GM23338 (cell line): ENCODE results near the gene ALPG. TPM values are rescaled to one million over a fixed set of nuclear protein-coding genes. Genes with fewer than 3 reads are reported as not detected.

Source experiments
- ATAC-seq: fragments of 200-7000 bp; cut with Tn5 transposase; 3 replicates; pipeline ENCODE4 v1.9.1; 2020
- DNase-seq: peaks from one replicate; pipeline ENCODE4 v3.0.0-alpha.2; 2015; ENCODE audit warnings: low spot score
- H2AFZ ChIP-seq: fragments of 200-600 bp; sonication (generic); 2 replicates; pipeline ENCODE4 v1.8.0; 2016; ENCODE audit warnings: antibody characterized with exemption, mild to moderate bottlenecking, moderate library complexity
- H3F3A ChIP-seq: fragments of 200-600 bp; sonication (generic); replicated peaks from 2 replicates; pipeline ENCODE4 v1.8.0; 2017; ENCODE audit warnings: antibody characterized with exemption, mixed run types, low read depth
- H3K27ac ChIP-seq: fragments of 200-600 bp; sonication (generic); 2 replicates; pipeline ENCODE4 v1.6.1; 2016; ENCODE audit warnings: low read depth
- H3K27me3 ChIP-seq: fragments of 200-600 bp; sonication (generic); 2 replicates; pipeline ENCODE4 v1.8.0; 2016; ENCODE audit warnings: mild to moderate bottlenecking, mixed run types, moderate library complexity; ENCODE audit not compliant: insufficient read depth
- H3K36me3 ChIP-seq: fragments of 200-600 bp; sonication (generic); 2 replicates; pipeline ENCODE4 v1.8.0; 2016; ENCODE audit warnings: mild to moderate bottlenecking; ENCODE audit not compliant: insufficient read depth
- H3K4me1 ChIP-seq: fragments of 200-600 bp; sonication (generic); 2 replicates; pipeline ENCODE4 v1.8.0; 2016; ENCODE audit warnings: mild to moderate bottlenecking, moderate library complexity; ENCODE audit not compliant: insufficient read depth
- H3K4me2 ChIP-seq: fragments of 200-600 bp; sonication (generic); 2 replicates; pipeline ENCODE4 v1.7.1; 2017; ENCODE audit warnings: mixed run types
- H3K4me3 ChIP-seq: fragments of 200-600 bp; sonication (generic); 2 replicates; pipeline ENCODE4 v1.6.1; 2016; ENCODE audit warnings: mixed run types
- H3K79me2 ChIP-seq: fragments of 200-600 bp; sonication (generic); replicated peaks from 2 replicates; pipeline ENCODE4 v1.8.0; 2017; ENCODE audit warnings: mild to moderate bottlenecking; ENCODE audit not compliant: insufficient read depth
- H3K9me2 ChIP-seq: fragments of 200-600 bp; sonication (generic); 2 replicates; pipeline ENCODE4 v1.8.0; 2017; ENCODE audit not compliant: insufficient read depth
- H4K20me1 ChIP-seq: fragments of 200-600 bp; sonication (generic); replicated peaks from 2 replicates; pipeline ENCODE4 v1.8.0; 2017; ENCODE audit warnings: mild to moderate bottlenecking; ENCODE audit not compliant: insufficient read depth
- H3K27ac Mint-ChIP-seq: 2 replicates; pipeline ENCODE4 v1.8.0; 2020; ENCODE audit warnings: inconsistent platforms, mild to moderate bottlenecking, moderate library complexity, mixed read lengths
- H3K27me3 Mint-ChIP-seq: 3 replicates; pipeline ENCODE4 v1.8.0; 2022; ENCODE audit warnings: low read depth, mild to moderate bottlenecking, moderate library complexity, mixed read lengths, inconsistent platforms; ENCODE audit not compliant: insufficient read depth, poor library complexity
- H3K36me3 Mint-ChIP-seq: 3 replicates; pipeline ENCODE4 v1.8.0; 2021; ENCODE audit warnings: low read depth, mild to moderate bottlenecking, inconsistent platforms, moderate library complexity, mixed read lengths
- H3K4me1 Mint-ChIP-seq: 3 replicates; pipeline ENCODE4 v1.8.0; 2020; ENCODE audit warnings: mild to moderate bottlenecking, inconsistent platforms, mixed read lengths
- H3K4me3 Mint-ChIP-seq: 3 replicates; pipeline ENCODE4 v1.8.0; 2021; ENCODE audit warnings: moderate library complexity, mild to moderate bottlenecking, inconsistent platforms, mixed read lengths
- H3K9me3 Mint-ChIP-seq: 3 replicates; pipeline ENCODE4 v1.8.0; 2020; ENCODE audit warnings: moderate library complexity, mild to moderate bottlenecking, inconsistent platforms, mixed read lengths
- ETS1 ChIP-seq: IDR thresholded peaks from 2 replicates; pipeline ENCODE4 v1.6.1; 2016; ENCODE audit warnings: antibody characterized with exemption
- EZH2 ChIP-seq: fragments of 200-600 bp; sonication (generic); IDR thresholded peaks from one replicate; pipeline ENCODE4 v1.8.0; 2017; ENCODE audit warnings: antibody characterized with exemption, mild to moderate bottlenecking, low read depth; ENCODE audit not compliant: unreplicated experiment
- EZH2phosphoT487 ChIP-seq: fragments of 200-600 bp; sonication (generic); IDR thresholded peaks from one replicate; pipeline ENCODE4 v1.8.1; 2018; ENCODE audit warnings: antibody characterized with exemption; ENCODE audit not compliant: unreplicated experiment
- JUNB ChIP-seq: IDR thresholded peaks from one replicate; pipeline ENCODE4 v1.6.1; 2016; ENCODE audit warnings: antibody characterized with exemption; ENCODE audit not compliant: unreplicated experiment
- NANOG ChIP-seq: IDR thresholded peaks from 2 replicates; pipeline ENCODE4 v1.6.1; 2016; ENCODE audit warnings: antibody characterized with exemption, borderline replicate concordance
- POLR2AphosphoS5 ChIP-seq: IDR thresholded peaks from 2 replicates; pipeline ENCODE4 v1.6.1; 2016; ENCODE audit warnings: antibody characterized with exemption, low read depth
- STAT1 ChIP-seq: IDR thresholded peaks from one replicate; pipeline ENCODE4 v1.6.1; 2016; ENCODE audit warnings: antibody characterized with exemption; ENCODE audit not compliant: unreplicated experiment
- ZNF114 ChIP-seq: fragments of 250-450 bp; sonication (Bioruptor Pico); IDR thresholded peaks from 2 replicates; pipeline ENCODE4 v1.5.0; 2020; ENCODE audit warnings: mild to moderate bottlenecking, moderate library complexity
- ZNF331 ChIP-seq: fragments of 250-450 bp; sonication (Bioruptor Pico); IDR thresholded peaks from 2 replicates; pipeline ENCODE4 v1.5.0; 2020; ENCODE audit warnings: low read depth, mild to moderate bottlenecking, moderate library complexity
- polyA plus RNA-seq: library from polyadenylated mRNA; unstranded; fragments of >200 nt; fragmentation: Nextera tagmentation; extraction: Ambion mirVana; gene quantifications from 2 replicates; pipeline ENCODE4 v1.2.1, GENCODE V29; 2016
- total RNA-seq: library from RNA; depleted of rRNA; stranded (reverse); fragments of >200 nt; shearing (Covaris generic); gene quantifications from 2 replicates; pipeline ENCODE4 v1.2.3, GENCODE V29; 2014
- TF ChIP-seq, protein P1 (sequence below): IDR thresholded peaks from one replicate; pipeline ENCODE4 v1.6.1; 2018; ENCODE audit warnings: antibody characterized with exemption; ENCODE audit not compliant: unreplicated experiment

ALPG gene
- total and polyA plus RNA-seq, 2 experiments from 2014 or later, result 0.89 to 2.5 TPM

DNA sequence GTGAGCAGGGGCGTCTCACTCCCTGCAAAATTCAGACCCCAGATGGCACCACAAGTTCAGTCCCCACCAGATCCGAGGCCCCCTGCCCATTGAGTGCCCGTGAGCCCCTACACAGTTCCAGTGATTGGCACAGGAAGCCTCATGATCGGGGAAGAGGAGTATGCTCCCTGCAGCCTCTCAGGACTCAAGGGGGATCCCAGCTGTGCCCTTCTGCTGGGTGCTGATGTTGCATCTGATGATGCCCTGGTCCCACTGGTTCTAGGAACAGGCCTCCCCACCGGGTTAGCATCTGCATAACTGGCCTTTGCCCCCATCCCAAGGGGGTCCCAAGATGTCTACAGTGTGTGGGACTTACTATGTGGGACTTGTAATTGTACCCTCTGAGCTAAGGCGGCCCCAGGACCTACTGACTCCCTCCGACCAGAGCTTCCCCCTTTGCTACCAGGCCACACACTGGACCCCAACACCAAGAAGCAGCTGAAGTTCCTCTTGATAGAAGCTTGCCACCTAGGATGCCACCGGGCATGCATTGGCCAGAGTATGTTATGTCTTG, 8.6 kb downstream of the ALPG start:
- Histone ChIP-seq H3K79me2 (peaks cover 19% of the 10 kb centered on the region; the same call in 1 of the 2 replicates), H3K4me2 (no peak overlapping the region), H2AFZ (no peak overlapping the region), H3K9me2 (0 out of 2 replicates have a peak, but pooled peaks cover 3% of the 10 kb centered on the region), H3K27me3 (peaks cover 24% of the 10 kb centered on the region), H3K4me3 (no peak overlapping the region), H3F3A (no peaks in the 10 kb centered on the region), H3K27ac (no peak overlapping the region), H4K20me1 (0 out of 2 replicates have a peak, but pooled peaks cover 4% of the 10 kb centered on the region), H3K36me3 (no peaks in the 10 kb centered on the region), H3K4me1 (no peaks in the 10 kb centered on the region)
- TF ChIP-seq NANOG (no peak), POLR2AphosphoS5 (0 out of 2 replicates have a peak, but pooled peaks have one; percentile 25), ZNF114 (no peak)
- DNase-seq (no peak), ATAC-seq (no peak)
- Mint-ChIP-seq H3K27ac (no peak overlapping the region), H3K4me3 (no peak overlapping the region), H3K36me3 (peaks cover 11% of the 10 kb centered on the region), H3K27me3 (peaks cover 34% of the 10 kb centered on the region), H3K4me1 (peaks cover 5% of the 10 kb centered on the region; the same call in 2 of the 3 replicates), H3K9me3 (no peaks in the 10 kb centered on the region)

DNA sequence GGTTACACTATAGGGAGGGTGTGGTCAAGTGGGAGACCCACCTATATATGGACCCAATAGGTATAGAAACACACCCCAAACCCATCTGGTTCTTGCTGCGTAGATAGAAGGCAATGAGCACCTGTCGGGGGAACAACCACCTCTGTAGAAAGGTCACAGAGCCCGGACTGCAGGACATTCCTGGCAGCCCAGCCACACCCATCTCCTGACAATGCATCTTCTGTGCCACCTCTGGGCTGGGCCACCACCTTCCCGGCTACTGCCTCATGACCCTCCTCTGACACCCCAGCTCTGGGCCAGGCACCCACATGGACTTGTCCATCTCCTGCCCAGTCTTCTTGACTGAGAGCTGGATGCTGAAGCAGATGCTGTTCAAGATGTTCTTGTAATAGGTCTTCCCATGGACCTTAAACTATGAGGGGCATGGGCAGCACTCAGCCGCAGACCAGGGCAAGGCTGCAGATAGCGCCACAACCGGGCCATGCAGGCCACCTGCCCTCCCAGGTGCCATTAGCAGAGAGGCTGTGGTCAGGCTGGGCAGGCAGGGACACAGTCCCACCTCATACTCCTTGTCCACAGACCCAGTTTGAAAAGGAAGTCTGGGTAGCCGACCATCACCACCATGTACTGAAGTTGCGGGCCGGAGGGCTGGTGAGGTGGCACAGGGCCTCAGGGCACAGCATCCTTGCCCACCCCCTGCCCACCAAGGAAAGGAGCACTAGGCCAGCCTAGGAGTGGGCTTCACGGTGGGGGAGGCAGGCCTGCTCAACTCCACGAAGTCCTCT, 9.3 kb downstream of the ALPG start:
- peaks cover 11% of the 10 kb centered on the region for H3K36me3 Mint-ChIP-seq
- peaks cover 40% of the 10 kb centered on the region for H3K27me3 Mint-ChIP-seq
- Histone ChIP-seq H3K4me3 (no peak overlapping the region), H3K27me3 (peaks cover 31% of the 10 kb centered on the region), H3K9me2 (0 out of 2 replicates have a peak, but pooled peaks cover 3% of the 10 kb centered on the region), H3K4me1 (no peaks in the 10 kb centered on the region), H3K27ac (no peak overlapping the region), H3K36me3 (no peaks in the 10 kb centered on the region), H3F3A (no peaks in the 10 kb centered on the region), H3K79me2 (peaks cover 19% of the 10 kb centered on the region; the same call in 1 of the 2 replicates), H2AFZ (no peak overlapping the region), H3K4me2 (no peak overlapping the region), H4K20me1 (0 out of 2 replicates have a peak, but pooled peaks cover 4% of the 10 kb centered on the region)
- TF ChIP-seq, protein P1, sequence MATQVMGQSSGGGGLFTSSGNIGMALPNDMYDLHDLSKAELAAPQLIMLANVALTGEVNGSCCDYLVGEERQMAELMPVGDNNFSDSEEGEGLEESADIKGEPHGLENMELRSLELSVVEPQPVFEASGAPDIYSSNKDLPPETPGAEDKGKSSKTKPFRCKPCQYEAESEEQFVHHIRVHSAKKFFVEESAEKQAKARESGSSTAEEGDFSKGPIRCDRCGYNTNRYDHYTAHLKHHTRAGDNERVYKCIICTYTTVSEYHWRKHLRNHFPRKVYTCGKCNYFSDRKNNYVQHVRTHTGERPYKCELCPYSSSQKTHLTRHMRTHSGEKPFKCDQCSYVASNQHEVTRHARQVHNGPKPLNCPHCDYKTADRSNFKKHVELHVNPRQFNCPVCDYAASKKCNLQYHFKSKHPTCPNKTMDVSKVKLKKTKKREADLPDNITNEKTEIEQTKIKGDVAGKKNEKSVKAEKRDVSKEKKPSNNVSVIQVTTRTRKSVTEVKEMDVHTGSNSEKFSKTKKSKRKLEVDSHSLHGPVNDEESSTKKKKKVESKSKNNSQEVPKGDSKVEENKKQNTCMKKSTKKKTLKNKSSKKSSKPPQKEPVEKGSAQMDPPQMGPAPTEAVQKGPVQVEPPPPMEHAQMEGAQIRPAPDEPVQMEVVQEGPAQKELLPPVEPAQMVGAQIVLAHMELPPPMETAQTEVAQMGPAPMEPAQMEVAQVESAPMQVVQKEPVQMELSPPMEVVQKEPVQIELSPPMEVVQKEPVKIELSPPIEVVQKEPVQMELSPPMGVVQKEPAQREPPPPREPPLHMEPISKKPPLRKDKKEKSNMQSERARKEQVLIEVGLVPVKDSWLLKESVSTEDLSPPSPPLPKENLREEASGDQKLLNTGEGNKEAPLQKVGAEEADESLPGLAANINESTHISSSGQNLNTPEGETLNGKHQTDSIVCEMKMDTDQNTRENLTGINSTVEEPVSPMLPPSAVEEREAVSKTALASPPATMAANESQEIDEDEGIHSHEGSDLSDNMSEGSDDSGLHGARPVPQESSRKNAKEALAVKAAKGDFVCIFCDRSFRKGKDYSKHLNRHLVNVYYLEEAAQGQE, result no peak
- TF ChIP-seq ETS1, result no peak
- no peak for TF ChIP-seq STAT1
- no peak for TF ChIP-seq ZNF331
- TF ChIP-seq EZH2phosphoT487, result no peak
- no peak for TF ChIP-seq EZH2
- no peak for TF ChIP-seq POLR2AphosphoS5
- no peak for TF ChIP-seq ZNF114
- TF ChIP-seq JUNB, result no peak
- ATAC-seq (no peak), DNase-seq (no peak)
- H3K4me1 Mint-ChIP-seq, result peaks cover 5% of the 10 kb centered on the region; the same call in 2 of the 3 replicates
- no peaks in the 10 kb centered on the region; the same call in 2 of the 3 replicates for H3K9me3 Mint-ChIP-seq
- no peak overlapping the region for H3K27ac Mint-ChIP-seq
- H3K4me3 Mint-ChIP-seq, result no peak overlapping the region
